Lung microvascular endothelial cell (primary cell): ENCODE data around the gene CYP3A4. TPM values are rescaled to one million over a fixed set of nuclear protein-coding genes. Genes with fewer than 3 reads are reported as not detected.
"Not testable (repeated sequence)": the region's sequence is repeated elsewhere in the genome, so short reads cannot be mapped to it uniquely, and the experiment has no call there.

Experiments used
- DNase-seq, 2 donors: peaks; one replicate each; pipeline versions ENCODE4 v3.0.0 to v3.0.0-alpha.2; 2010; ENCODE audit warnings: low read depth in 2 of 2
- total RNA-seq: library from RNA; depleted of rRNA; stranded (reverse); fragments of >200 nt; gene quantifications from 2 replicates; pipeline ENCODE4 v1.2.1, GENCODE V29; 2014

CYP3A4 gene
- total RNA-seq, 1 donor from 2014 or later: not detected

- DNase-seq: no peak
These were observed 55.4 kb downstream of the CYP3A4 start for GRCh38 chr7:99728615-99729014.

GRCh38 chr7:99723201-99723600, 60.8 kb downstream of the CYP3A4 start:
- not testable (repeated sequence) for DNase-seq

DNA sequence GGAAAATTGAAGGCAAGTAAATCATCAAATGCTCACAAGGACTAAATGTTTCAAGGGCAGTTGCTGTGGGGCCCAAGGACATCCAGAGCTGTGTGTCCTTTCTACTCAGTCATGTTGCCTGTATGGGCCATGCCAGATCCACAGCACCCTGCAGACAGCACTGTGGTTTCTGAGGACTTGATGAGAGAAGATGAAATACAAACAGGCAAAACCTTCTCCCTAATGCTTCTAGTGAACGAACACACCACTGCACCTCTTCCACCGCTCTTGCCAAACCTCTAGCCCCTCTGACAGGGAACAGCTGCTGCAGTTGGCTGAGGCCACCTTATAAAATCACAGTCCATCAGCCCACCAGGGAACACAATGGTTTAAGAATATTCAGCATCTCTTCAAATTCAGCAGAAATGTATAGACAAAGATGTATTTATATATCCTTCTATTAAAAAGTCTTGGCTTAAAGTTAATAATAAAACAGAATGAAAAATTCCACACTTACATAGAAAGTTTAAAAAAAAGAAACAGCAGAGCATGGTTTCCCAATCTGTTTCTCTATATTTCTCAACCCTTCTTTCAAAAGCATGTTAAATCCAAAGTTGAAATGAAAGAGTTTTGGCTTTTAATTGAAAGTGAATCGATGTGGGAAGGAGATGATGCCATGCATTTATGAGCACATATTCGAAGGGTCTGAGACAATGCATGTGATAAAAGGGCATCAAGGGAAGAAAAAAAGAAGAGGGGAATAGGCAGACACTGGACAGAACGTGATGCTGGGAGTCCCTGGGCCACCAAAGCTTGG, 63.0 kb downstream of the CYP3A4 start:
- no peak for DNase-seq

GRCh38 chr7:99719996-99720769, 63.8 kb downstream of the CYP3A4 start:
- DNase-seq: no peak

DNA sequence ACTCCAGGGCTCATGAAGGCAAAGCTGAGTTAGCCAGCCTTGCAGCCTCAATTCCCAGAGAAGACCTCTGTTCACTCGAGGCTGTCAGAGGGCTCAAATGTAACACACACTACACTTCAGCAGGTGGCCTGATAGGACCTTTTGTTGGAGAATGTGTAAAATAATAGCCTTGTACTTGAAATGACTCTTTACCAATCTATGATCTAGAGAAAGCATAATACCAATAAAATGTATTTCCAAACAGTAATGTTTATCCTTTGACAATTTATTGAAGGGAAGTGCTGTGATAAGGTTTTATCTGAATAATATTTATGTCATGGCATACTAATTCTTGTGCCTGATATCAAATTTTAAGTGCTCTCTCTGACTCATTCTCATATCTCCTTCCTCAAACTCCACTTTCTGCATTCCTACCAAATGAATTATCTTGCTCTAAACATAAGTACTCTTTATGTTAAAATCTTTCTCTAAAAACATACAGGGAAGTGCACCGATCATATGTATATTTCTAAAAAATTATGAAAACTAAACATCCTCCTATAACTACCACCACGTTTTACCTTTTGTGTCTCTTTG, 69.9 kb downstream of the CYP3A4 start:
- DNase-seq: no peak

DNA sequence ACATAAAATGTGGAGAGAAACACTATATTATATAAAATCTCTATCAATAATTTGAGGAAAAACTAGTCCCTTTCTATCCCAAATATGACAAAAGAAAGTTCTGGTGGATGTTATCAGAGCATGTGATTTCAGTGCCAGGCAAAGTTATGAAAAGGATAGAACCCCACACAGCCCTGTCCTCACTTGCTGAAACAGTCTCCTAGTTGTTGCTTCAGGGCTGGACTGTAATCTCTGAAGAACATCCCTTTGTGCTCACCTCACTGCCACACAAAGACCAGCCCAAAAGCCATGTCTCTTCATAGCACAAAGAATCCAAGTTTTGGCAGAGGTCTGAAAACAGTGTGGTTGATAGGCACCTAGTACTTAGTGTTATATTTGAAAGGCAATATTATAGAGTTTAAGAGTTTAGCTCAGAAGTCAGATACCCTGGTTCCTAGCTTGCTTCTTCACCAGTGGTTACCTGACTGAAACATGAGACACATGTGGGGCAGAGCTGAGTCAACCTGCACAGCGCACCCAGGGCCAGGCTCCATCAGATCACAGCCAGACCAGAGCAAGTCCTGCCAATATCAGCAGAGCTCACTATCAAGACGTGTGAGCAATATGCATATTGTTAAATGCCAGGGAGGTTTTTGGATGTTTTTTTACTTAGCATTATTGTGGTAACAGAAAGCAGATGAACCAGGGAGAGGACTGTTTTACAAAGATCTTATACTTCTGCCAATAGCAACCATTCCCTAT, 74.0 kb downstream of the CYP3A4 start:
- DNase-seq: no peak

- no peak for DNase-seq
These were observed 74.7 kb downstream of the CYP3A4 start for GRCh38 chr7:99709260-99709659.

- no peak for DNase-seq
These were observed 76.9 kb downstream of the CYP3A4 start for GRCh38 chr7:99707096-99707495.

Other genes starting within 250 kb of the CYP3A4 start
- 3.3 and 3.8 TPM in 2 replicates for gene FAM200A, start 232.1 kb downstream of the CYP3A4 start, total RNA-seq
- gene ZNF655, start 225.5 kb downstream of the CYP3A4 start, total RNA-seq: 4.6 and 9.5 TPM in 2 replicates
- 0.22 TPM in 1 of 2 replicates, not detected in the other for gene TMEM225B, start 185.9 kb downstream of the CYP3A4 start, total RNA-seq
- 7.4 and 12.1 TPM in 2 replicates for gene ZSCAN25, start 167.2 kb downstream of the CYP3A4 start, total RNA-seq
- gene CYP3A5, start 104.2 kb downstream of the CYP3A4 start, total RNA-seq: not detected in 2 replicates
- gene CYP3A7, start 49.0 kb downstream of the CYP3A4 start, total RNA-seq: not detected in 2 replicates
- gene CYP3A43, start 43.8 kb upstream of the CYP3A4 start, total RNA-seq: not detected in 2 replicates
- gene OR2AE1, start 92.8 kb upstream of the CYP3A4 start, total RNA-seq: 0.22 TPM in 1 of 2 replicates, not detected in the other
- 14.4 and 17.5 TPM in 2 replicates for gene TRIM4, start 135.3 kb upstream of the CYP3A4 start, total RNA-seq
- gene GJC3, start 145.4 kb upstream of the CYP3A4 start, total RNA-seq: 0.65 and 1.2 TPM in 2 replicates
- gene AZGP1, start 191.8 kb upstream of the CYP3A4 start, total RNA-seq: not detected in 2 replicates
- gene ZKSCAN1, start 231.4 kb upstream of the CYP3A4 start, total RNA-seq: 20.7 and 30.0 TPM in 2 replicates